Caco-2 (cell line): ENCODE results near the gene AKR7A2. TPM values are rescaled to one million over a fixed set of nuclear protein-coding genes. Genes with fewer than 3 reads are reported as not detected.

Source experiments
- BruUV-seq: library from RNA; stranded (reverse); fragments of 400-500 nt; replicated peaks from 2 replicates; lab custom pipeline; 2021; lab: Mats Ljungman, UMichigan
- CTCF ChIA-PET: fragments of 300-600 bp; sonication (Branson Sonifier 250); formaldehyde crosslinking; loops from one replicate; lab custom pipeline; 2022; ENCODE audit warnings: antibody characterized with exemption; lab: Charles Lee
- POLR2A ChIA-PET: fragments of 300-600 bp; sonication (Branson Sonifier 250); formaldehyde crosslinking; loops from one replicate; lab custom pipeline; 2022; ENCODE audit warnings: antibody characterized with exemption; lab: Charles Lee
- DNase-seq, 2 experiments: peaks; one replicate each; pipeline versions ENCODE4 v3.0.0 to v3.0.0-alpha.2; 2020 to 2022
- H3K27me3 ChIP-seq: replicated peaks from 2 replicates; pipeline ENCODE4 v1.6.0; 2011; ENCODE audit warnings: low read length; ENCODE audit not compliant: control insufficient read depth, insufficient read depth
- H3K36me3 ChIP-seq: 2 replicates; pipeline ENCODE4 v1.5.1; 2011; ENCODE audit warnings: low read length; ENCODE audit not compliant: control insufficient read depth, insufficient read depth
- H3K4me1 ChIP-seq: fragments of 250-450 bp; sonication (Bioruptor Pico); 2 replicates; pipeline ENCODE4 v1.5.1; 2020; ENCODE audit warnings: mild to moderate bottlenecking
- H3K4me3 ChIP-seq: 2 replicates; pipeline ENCODE4 v1.5.1; 2011; ENCODE audit warnings: low read depth, mild to moderate bottlenecking, control low read depth, low read length
- H3K9me3 ChIP-seq: fragments of 250-450 bp; sonication (Bioruptor Pico); 2 replicates; pipeline ENCODE4 v1.5.1; 2020; ENCODE audit warnings: mild to moderate bottlenecking, moderate library complexity
- H3K27ac Mint-ChIP-seq: one replicate; pipeline ENCODE4 v1.8.0; 2022; ENCODE audit warnings: mixed read lengths; ENCODE audit not compliant: unreplicated experiment
- H3K27me3 Mint-ChIP-seq: one replicate; pipeline ENCODE4 v1.8.0; 2022; ENCODE audit warnings: mixed read lengths; ENCODE audit not compliant: insufficient read depth, unreplicated experiment
- H3K36me3 Mint-ChIP-seq: one replicate; pipeline ENCODE4 v1.8.0; 2022; ENCODE audit warnings: mild to moderate bottlenecking, mixed read lengths; ENCODE audit not compliant: insufficient read depth, unreplicated experiment
- H3K4me1 Mint-ChIP-seq: one replicate; pipeline ENCODE4 v1.8.0; 2022; ENCODE audit warnings: low read depth, mixed read lengths; ENCODE audit not compliant: unreplicated experiment
- H3K4me3 Mint-ChIP-seq: one replicate; pipeline ENCODE4 v1.8.0; 2022; ENCODE audit warnings: mild to moderate bottlenecking, moderate library complexity, mixed read lengths; ENCODE audit not compliant: unreplicated experiment
- H3K9me3 Mint-ChIP-seq: one replicate; pipeline ENCODE4 v1.8.0; 2022; ENCODE audit warnings: mixed read lengths; ENCODE audit not compliant: unreplicated experiment
- intact Hi-C: fragments of 100-400 bp; cut with micrococcal nuclease; formaldehyde crosslinking; loops from one replicate; pipeline ENCODE4 v1.10.0; 2022; ENCODE audit not compliant: unreplicated experiment
- total RNA-seq: library from RNA; stranded (reverse); gene quantifications from 2 replicates; pipeline ENCODE4 v1.2.3, GENCODE V29; 2022
- TF ChIP-seq, protein P1 (sequence below), 2 experiments: fragments of 200-600 bp in 1 of 2; IDR thresholded peaks; 1 replicate in 1 of 2; 2 replicates in 1 of 2; pipeline versions ENCODE4 v1.5.1 to v1.8.0; 2011 to 2022; ENCODE audit warnings: antibody characterized with exemption in 1 of 2, control low read depth in 1 of 2, inconsistent platforms in 1 of 2, low read depth in 1 of 2, low read length in 1 of 2, mild to moderate bottlenecking in 1 of 2, moderate library complexity in 1 of 2; ENCODE audit not compliant: insufficient read depth in 1 of 2, severe bottlenecking in 1 of 2, unreplicated experiment in 1 of 2

The AKR7A2 gene
- total RNA-seq, 1 experiment from 2014 or later, result 55.4 TPM

DNA sequence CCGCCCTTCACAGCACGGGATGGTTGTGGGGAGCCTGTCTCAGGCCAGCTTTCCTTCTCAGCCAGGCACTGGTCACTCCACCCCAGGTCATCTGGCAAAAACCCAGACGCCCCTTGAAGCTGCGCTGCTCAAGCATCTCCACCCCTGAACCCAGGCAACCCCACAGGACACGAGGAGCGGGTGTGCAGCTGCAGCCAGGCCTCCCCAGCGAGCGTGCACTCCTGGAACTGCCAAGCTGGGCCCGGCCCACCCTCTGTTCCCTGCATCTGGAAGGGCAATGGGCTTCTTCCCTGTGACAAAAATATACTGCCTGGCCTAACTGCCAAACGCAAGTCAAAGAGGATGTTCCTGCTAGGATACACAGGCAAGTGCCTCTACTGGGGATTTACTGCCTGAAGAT lies 39.9 kb upstream of the AKR7A2 start:
- Mint-ChIP-seq H3K36me3 (peaks cover 50% of the 10 kb centered on the region), H3K27ac (no peak overlapping the region), H3K4me3 (no peak overlapping the region), H3K4me1 (peaks cover 5% of the 10 kb centered on the region), H3K9me3 (no peaks in the 10 kb centered on the region), H3K27me3 (no peaks in the 10 kb centered on the region)
- TF ChIP-seq, protein P1, sequence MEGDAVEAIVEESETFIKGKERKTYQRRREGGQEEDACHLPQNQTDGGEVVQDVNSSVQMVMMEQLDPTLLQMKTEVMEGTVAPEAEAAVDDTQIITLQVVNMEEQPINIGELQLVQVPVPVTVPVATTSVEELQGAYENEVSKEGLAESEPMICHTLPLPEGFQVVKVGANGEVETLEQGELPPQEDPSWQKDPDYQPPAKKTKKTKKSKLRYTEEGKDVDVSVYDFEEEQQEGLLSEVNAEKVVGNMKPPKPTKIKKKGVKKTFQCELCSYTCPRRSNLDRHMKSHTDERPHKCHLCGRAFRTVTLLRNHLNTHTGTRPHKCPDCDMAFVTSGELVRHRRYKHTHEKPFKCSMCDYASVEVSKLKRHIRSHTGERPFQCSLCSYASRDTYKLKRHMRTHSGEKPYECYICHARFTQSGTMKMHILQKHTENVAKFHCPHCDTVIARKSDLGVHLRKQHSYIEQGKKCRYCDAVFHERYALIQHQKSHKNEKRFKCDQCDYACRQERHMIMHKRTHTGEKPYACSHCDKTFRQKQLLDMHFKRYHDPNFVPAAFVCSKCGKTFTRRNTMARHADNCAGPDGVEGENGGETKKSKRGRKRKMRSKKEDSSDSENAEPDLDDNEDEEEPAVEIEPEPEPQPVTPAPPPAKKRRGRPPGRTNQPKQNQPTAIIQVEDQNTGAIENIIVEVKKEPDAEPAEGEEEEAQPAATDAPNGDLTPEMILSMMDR (IDR thresholded peaks at IDR 0.05; ENCODE audit: insufficient read depth in 1 of 2, low read depth in 1 of 2, low read length in 1 of 2, severe bottlenecking in 1 of 2, unreplicated experiment in 1 of 2), result no peak
- H3K9me3 ChIP-seq, result no peaks in the 10 kb centered on the region
- H3K4me1 ChIP-seq, result no peaks in the 10 kb centered on the region
- H3K27me3 ChIP-seq, result no peaks in the 10 kb centered on the region
- no TSS peak for BruUV-seq
- H3K36me3 ChIP-seq, result peaks cover 1% of the 10 kb centered on the region; the same call in 1 of the 2 replicates
- DNase-seq, result no peak
- ChIA-PET POLR2A (no interaction called here), CTCF (no interaction called here)
- no peak overlapping the region for H3K4me3 ChIP-seq
- intact Hi-C loops, result no loop called here

DNA sequence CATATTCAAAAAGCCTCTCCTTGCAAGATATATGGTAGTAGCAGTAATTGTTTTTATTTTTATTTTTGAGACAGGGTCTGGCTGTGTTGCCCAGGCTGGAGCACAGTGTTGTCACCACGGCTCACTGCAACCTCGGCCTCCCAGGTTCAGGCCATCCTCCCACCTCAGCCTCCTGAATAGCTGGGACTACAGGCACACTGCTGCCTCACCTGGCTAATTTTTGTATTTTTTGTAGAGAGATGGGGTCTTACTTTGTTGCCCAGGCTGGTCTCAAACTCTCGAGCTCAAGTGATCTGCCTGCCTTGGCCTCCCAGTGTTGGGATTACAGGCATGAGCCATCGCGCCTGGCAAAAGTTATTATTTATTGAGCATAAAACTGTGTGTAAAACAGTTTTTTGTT lies 38.6 kb upstream of the AKR7A2 start:
- Mint-ChIP-seq H3K9me3 (no peaks in the 10 kb centered on the region), H3K4me3 (no peak overlapping the region), H3K27me3 (no peaks in the 10 kb centered on the region), H3K4me1 (peaks cover 5% of the 10 kb centered on the region), H3K27ac (no peak overlapping the region), H3K36me3 (peaks cover 49% of the 10 kb centered on the region)
- ChIA-PET CTCF (no interaction called here), POLR2A (no interaction called here)
- Histone ChIP-seq H3K4me3 (no peak overlapping the region), H3K9me3 (no peaks in the 10 kb centered on the region), H3K27me3 (no peaks in the 10 kb centered on the region), H3K4me1 (no peaks in the 10 kb centered on the region), H3K36me3 (no peaks in the 10 kb centered on the region; the same call in 1 of the 2 replicates)
- intact Hi-C loops, result no loop called here
- no TSS peak for BruUV-seq
- TF ChIP-seq, protein P1 (IDR thresholded peaks at IDR 0.05; ENCODE audit: insufficient read depth in 1 of 2, low read depth in 1 of 2, low read length in 1 of 2, severe bottlenecking in 1 of 2, unreplicated experiment in 1 of 2), result no peak
- DNase-seq, result no peak

DNA sequence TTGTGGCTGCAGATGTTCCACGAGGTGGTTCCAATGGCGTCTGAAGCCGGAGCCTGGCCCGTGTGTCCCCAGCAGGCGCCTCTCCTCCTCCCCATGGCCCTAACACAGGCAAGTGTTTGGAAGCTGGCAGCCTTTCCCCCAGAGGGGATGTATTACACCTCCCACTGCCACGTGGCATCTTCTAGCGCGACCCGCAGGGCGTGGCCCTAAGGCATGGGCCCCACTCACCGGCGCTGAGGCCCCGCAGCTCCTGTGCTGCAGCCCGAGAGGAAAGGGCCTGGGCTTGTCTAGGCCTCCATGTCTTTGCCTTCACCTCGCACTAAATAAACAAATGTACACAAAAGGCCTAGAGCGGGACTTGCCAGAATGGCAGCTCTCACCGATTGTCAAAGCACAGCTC lies 38.1 kb upstream of the AKR7A2 start:
- DNase-seq, result no peak
- Mint-ChIP-seq H3K4me3 (no peak overlapping the region), H3K36me3 (peaks cover 45% of the 10 kb centered on the region), H3K4me1 (peaks cover 5% of the 10 kb centered on the region), H3K9me3 (no peaks in the 10 kb centered on the region), H3K27ac (no peak overlapping the region), H3K27me3 (no peaks in the 10 kb centered on the region)
- intact Hi-C loops, result no loop called here
- H3K4me1 ChIP-seq, result no peaks in the 10 kb centered on the region
- H3K9me3 ChIP-seq, result no peaks in the 10 kb centered on the region
- TF ChIP-seq, protein P1 (IDR thresholded peaks at IDR 0.05; ENCODE audit: insufficient read depth in 1 of 2, low read depth in 1 of 2, low read length in 1 of 2, severe bottlenecking in 1 of 2, unreplicated experiment in 1 of 2), result no peak
- H3K36me3 ChIP-seq, result no peaks in the 10 kb centered on the region; the same call in 1 of the 2 replicates
- no TSS peak for BruUV-seq
- ChIA-PET POLR2A (no interaction called here), CTCF (no interaction called here)
- no peak overlapping the region for H3K4me3 ChIP-seq
- H3K27me3 ChIP-seq, result no peaks in the 10 kb centered on the region
